ENCODE data around the gene MAEA.

DNA sequence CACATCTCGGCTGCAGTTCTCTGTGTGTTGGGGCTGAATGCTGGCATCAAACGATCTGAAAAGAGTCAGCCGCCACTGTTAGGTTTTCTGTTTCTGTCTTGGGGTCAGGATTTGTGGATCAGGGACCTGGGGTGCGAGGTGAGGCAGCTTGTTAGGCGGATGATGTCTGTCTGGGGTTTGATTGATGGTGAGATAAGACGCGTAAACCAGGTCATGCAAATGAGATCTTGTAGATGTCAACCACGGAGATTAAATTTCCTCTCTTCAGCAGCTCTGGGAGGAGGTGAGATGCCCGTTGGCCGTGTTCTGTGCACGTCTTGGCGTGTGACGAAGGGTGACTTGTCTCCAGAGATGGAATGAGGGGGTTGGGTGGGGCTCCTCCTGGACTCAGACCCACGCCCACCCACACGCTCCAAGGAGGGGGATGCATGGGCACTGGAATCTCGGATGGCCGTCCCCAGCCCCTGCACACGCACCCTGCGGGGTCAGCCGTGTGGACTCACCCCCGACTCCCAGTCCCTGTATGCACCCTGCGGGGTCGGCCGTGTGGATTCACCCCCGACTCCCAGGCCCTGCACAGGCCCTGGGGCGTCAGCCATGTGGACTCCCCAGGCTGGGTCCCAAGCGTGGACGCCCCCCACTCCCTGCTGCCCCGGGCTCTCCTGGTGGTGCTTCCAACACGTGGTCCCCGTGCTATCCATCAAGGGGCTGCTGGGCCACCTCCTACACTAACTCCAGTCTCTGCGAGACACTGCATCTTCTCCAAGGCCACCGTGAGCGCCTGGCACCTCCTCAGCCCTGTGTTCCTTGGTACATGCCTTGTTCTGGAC is 41.3 kb downstream of the MAEA start:
- TF ChIP-seq, protein P1, sequence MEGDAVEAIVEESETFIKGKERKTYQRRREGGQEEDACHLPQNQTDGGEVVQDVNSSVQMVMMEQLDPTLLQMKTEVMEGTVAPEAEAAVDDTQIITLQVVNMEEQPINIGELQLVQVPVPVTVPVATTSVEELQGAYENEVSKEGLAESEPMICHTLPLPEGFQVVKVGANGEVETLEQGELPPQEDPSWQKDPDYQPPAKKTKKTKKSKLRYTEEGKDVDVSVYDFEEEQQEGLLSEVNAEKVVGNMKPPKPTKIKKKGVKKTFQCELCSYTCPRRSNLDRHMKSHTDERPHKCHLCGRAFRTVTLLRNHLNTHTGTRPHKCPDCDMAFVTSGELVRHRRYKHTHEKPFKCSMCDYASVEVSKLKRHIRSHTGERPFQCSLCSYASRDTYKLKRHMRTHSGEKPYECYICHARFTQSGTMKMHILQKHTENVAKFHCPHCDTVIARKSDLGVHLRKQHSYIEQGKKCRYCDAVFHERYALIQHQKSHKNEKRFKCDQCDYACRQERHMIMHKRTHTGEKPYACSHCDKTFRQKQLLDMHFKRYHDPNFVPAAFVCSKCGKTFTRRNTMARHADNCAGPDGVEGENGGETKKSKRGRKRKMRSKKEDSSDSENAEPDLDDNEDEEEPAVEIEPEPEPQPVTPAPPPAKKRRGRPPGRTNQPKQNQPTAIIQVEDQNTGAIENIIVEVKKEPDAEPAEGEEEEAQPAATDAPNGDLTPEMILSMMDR (IDR thresholded peaks at IDR 0.05; ENCODE audit: low read length): no peak
- TF ChIP-seq EZH2 (IDR thresholded peaks at IDR 0.05; ENCODE audit: borderline replicate concordance, low read length): no peak

All from OCI-LY1 (cell line).